Measurements from ENCODE around the gene IL12RB2.

- TF ChIP-seq MXI1 (IDR thresholded peaks at IDR 0.05; ENCODE audit: borderline replicate concordance, low read depth, low read length): no peak
- no peak for TF ChIP-seq ZNF414 (CRISPR knock-in tag; IDR thresholded peaks at IDR 0.05)
- no peak for TF ChIP-seq ZNF512B (CRISPR knock-in tag; IDR thresholded peaks at IDR 0.05; ENCODE audit: borderline replicate concordance)
- no peak for TF ChIP-seq SP4 (CRISPR knock-in tag; IDR thresholded peaks at IDR 0.05)
- TF ChIP-seq ZNF121 (CRISPR knock-in tag; IDR thresholded peaks at IDR 0.05): no peak
- TF ChIP-seq CAMTA2 (CRISPR knock-in tag; IDR thresholded peaks at IDR 0.05; ENCODE audit: borderline replicate concordance): no peak
- no peak for TF ChIP-seq MAX (IDR thresholded peaks at IDR 0.05)
- TF ChIP-seq MNT (IDR thresholded peaks at IDR 0.05): no peak
- no peak for TF ChIP-seq NCOA1 (CRISPR knock-in tag; IDR thresholded peaks at IDR 0.05)
Measured at GRCh38 chr1:67314696-67315095, 7.0 kb downstream of the IL12RB2 start.
